Measurements from ENCODE around the gene SSB. TPM values are rescaled to one million over a fixed set of nuclear protein-coding genes. Genes with fewer than 3 reads are reported as not detected.
"Not testable (repeated sequence)": the region's sequence is repeated elsewhere in the genome, so short reads cannot be mapped to it uniquely, and the experiment has no call there.

The SSB gene
- 134 TPM for polyA plus RNA-seq (2013, experiment 1 of 2; ENCODE audit: insufficient read length)
- 157 TPM for polyA plus RNA-seq (2013, experiment 2 of 2; ENCODE audit: insufficient read length)

GRCh38 chr2:169798718-169799592, at the start of gene SSB:
SSB (plus strand) TSS chr2:169798871; CDS start chr2:169800961, 2,090 bp downstream.
- peak; percentile 93 for DNase-seq

DNA sequence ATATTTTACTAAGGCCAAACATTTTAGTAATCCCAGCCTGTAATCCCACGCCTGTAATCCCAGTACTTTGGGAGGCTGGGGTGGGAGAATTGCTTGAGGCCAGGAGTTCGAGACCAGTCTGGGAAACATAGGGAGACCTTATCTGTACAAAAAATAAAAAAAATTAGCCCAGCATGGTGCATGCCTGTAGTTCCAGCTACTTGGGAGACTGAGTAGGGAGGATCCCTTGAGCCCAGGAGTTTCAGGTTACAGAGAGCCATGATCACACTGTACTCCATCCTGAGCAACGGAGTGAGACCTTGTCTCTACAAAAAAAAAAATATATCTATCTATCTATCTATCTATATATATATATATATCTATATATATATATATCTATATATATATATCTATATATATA, 45.9 kb upstream of the SSB start:
- DNase-seq = no peak

GRCh38 chr2:169755083-169755870, 43.4 kb upstream of the SSB start:
- DNase-seq = no peak

GRCh38 chr2:169756342-169756741, 42.3 kb upstream of the SSB start:
- DNase-seq = no peak

DNA sequence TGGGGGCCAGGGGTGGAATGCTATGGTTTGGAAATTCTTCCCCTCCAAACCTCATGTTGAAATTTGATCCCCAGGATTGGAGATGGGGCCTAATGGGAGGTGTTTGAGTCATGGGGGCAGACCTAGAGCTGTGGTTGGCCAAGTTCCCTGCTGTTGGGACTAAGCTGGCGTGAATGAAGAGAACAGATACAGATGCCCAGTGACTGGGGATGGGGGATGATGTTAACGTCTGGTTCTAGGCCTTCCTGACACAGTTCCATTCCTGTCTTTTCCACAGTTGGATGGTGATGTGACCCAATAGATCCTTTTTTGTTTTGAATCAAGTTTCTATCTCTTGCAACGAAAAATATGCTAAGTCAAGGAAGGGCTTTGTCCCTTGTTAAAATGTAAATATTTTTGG, 41.3 kb upstream of the SSB start:
- no peak for DNase-seq

DNA sequence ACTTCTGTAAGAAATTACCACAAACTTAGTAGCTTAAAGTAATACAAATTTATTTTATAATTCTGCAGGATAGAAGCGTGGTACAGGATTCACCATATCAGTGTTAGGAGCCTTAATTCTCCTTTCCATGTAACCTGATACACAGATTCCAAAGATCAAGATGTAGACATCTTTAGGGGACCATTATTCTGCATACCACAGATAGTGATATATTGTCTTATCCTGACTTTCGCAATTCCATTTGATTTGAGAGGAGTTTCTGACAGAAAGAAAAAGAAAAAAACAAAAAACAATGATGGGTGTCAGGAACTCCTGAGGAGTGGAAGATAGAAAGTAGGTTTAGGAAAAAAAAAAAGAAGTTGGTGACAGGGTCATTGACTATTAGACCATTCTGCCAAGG, 40.9 kb upstream of the SSB start:
- DNase-seq = no peak

DNA sequence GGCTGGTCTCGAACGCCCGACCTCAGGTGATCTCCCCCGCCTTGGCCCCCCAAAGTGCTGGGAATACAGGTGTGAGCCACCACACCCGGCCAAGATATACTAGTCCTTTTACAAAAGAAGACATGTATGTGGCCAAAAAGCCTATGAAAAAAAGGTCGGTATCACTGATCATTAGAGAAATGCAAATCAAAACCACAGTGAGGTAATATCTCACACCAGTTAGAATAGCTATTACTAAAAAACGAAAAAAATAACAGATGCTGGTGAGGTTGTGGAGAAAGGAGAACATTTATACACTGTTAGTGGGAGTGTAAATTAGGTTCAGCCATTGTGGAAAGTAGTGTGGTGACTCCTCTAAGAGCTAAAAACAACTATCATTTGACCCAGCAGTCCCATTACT, 38.7 kb upstream of the SSB start:
- DNase-seq = no peak

GRCh38 chr2:169760798-169761197, 37.9 kb upstream of the SSB start:
- not testable (repeated sequence) for DNase-seq

DNA sequence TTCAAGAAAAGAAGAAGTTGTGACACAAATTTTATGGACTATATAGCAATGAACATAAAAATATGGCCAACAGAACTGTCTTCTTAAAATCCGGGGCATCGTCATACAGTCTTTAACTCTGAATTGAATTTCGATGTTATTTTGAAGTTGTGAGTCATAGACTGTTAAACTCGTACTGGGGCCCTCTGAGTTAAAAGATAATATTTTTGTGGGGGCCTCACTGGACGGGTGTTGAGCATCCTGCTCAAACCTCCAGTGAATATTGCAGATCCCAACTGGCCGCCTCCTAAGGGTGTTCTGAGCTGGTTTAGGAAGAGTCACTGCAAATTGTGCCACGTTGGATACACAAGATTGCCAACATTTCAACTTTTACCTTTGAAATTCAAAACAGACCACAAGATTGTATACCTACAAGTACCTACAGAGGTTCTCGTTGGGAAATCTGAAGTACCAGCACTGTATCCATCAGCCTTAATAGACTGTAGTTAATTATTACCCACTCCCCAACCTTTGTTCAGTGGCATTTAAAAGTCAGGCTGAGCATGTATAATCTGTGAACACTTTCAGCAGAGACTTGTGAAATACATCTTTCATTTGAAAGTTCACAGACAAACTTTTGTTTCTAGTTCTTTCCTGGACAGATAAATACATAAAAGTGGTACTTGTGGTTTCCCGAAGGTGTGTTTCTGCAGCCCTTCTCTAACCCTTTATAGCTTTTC, 37.3 kb upstream of the SSB start:
- no peak for DNase-seq

GRCh38 chr2:169761970-169762292, 36.7 kb upstream of the SSB start:
- DNase-seq = no peak

DNA sequence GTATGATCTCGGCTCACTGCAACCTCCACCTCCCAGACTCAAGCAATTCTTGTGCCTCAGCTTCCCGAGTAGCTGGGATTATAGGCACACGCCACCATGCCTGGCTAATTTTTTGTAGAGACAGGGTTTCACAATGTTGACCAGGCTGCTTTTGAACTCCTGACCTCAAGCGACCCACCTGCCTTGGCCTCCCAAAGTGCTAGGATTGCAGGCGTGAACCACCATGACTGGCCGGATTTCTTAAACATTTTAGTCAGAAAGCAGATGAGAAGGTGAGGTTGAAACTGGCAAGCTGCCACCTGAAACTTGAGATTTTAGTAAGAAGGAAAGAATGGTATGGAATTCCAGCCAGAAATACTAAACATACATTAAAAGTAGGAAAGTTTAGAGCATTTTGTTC, 33.1 kb upstream of the SSB start:
- peak; percentile 49 for DNase-seq

GRCh38 chr2:169767243-169767888, 31.3 kb upstream of the SSB start:
- peak; percentile 56 for DNase-seq

DNA sequence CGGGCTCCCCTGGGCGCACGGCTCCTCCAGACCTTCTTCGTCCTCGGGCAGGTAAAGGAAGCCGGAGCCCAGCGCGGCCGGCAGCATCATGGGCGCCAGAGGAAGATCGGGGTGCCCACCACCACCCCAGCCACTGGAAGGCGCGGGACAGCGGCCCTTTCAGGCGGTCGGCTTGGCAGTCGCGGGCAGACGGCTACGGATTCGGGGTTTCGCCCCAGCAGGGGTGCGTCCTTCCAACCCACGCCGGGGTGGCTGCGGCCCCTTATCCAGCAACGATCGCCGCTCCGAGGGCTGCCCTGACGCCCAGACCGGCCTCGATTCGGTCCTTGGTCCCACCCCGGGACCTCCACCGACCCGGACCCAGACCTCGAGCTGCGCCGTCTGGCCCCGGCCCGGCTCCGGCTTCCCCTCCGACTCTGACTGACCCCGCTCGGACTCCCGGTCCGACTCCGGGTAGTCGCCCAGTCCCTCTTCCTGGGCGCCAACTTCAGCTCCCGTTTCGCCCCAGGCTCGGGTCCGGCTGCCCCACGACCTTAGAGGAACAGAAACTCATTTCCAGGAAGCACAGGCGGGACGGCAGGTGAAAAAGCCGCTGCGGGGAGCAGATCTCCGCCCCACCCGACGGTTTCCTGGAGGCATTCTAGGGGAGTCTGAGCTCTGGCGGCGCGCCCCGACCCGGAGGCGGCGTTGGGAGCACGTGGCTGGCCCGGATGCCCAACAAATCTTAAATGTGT, 30.2 kb upstream of the SSB start:
- DNase-seq = no peak

DNA sequence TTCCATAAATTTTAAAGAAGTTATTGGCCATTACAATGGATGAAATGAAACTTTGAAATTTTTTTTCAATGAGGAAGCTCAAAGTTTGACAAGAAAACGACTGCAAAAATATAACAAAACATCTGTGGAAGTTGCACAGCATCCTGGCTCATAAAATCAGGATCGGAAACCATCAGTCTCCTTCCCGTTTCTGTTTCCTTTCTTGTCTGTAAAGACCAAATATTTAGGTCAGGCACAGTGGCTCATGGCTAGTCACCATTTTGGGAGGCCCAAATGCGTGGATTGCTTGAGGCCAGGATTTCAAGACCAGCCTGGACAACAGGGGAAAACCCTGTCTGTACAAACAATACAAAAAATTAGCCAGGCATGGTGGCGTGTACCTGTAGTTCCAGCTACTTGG, 27.6 kb upstream of the SSB start:
- DNase-seq = no peak

DNA sequence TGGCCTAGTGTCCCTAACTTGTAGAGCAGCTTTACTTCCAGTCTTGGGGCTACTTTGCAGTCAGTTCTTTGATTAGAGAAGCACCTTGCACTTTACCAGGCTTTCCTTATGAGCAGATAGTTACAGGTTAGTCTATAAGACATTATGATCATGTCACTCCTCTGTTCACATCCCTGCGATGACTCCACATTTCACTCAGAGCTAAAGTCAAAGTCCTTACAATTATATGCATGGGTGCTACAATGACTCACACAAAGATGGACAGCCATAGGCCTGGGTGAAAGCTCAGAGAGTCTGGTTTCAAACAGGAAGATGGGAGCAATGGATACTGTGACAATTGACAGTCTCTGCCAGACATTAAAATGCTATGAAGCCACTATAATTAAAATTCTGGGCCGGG, 27.1 kb upstream of the SSB start:
- DNase-seq = no peak

- DNase-seq = no peak
These were observed 26.0 kb upstream of the SSB start for GRCh38 chr2:169772651-169773050.

GRCh38 chr2:169775354-169775753, 23.3 kb upstream of the SSB start:
- no peak for DNase-seq

GRCh38 chr2:169775765-169776164, 22.9 kb upstream of the SSB start:
- peak; percentile 66 for DNase-seq

- peak; percentile 43 for DNase-seq
These were observed 22.4 kb upstream of the SSB start for GRCh38 chr2:169776252-169776761.

DNA sequence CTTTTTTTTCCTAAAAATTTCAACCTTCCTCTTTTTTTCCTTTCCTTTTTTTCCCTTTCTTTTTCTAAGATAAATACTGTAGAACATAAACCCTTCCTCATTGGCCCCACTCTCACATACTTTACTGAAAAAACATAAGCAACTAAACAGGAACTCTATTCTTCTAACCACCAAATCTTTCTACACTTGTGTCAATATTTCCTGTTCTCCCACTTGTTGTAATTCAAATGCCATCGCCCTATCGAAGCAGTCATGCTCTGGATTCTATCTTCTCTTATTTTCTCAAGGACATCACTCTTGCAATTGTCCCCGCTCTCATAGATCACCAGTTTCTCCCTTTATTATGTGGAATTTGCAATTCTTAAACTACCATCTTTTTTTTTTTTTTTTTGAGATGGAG, 20.2 kb upstream of the SSB start:
- no peak for DNase-seq

DNA sequence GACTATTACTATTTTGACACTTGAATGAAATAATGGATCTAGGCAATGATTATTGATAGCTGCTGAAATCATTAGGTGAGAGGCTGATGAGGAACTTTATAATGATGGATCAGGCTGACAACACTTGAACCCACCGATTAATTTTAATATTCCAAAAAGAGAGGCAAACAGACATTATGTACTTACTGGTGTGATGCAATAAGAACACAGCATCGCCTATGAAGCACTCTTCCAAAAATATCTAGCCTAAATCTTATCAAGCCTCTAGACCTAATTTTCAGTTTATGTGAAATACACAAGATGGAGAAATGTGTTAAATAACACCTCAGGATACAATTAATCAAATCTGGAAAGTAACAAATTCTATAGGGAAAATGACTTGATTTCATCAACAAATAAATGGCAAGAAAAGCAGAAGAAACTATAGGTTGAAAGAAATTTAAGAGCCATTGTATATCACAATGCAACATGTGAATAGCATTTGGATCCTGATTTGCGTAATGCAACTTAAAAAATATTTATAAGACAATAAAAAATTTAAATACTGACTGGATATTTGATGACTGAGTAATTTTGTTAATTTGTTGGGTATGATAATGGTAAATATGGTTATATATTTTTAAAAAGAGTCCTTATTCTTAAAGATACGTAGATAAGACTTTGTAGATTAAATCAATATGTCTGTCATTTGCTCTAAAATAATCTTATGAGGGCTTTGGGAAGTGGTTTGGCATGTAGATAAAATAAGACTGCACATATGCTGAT, 17.2 kb upstream of the SSB start:
- no peak for DNase-seq
